ENCODE results near the gene NRXN3. TPM values are rescaled to one million over a fixed set of nuclear protein-coding genes. Genes with fewer than 3 reads are reported as not detected.

Gene NRXN3
- total RNA-seq, 2 donors from 2014 or later, result 1.2 to 7.8 TPM

GRCh38 chr14:79451601-79452000, 1281.4 kb downstream of the NRXN3 start:
- H3K36me3 ChIP-seq, result no peaks in the 10 kb centered on the region
- TF ChIP-seq CTCF (IDR thresholded peaks at IDR 0.05), result no peak

GRCh38 chr14:79453276-79453675, 1283.1 kb downstream of the NRXN3 start:
- H3K36me3 ChIP-seq, result no peaks in the 10 kb centered on the region
- no peak overlapping the region for H3K4me3 ChIP-seq
- no peak overlapping the region for H3K27ac ChIP-seq
- H3K9me3 ChIP-seq, result no peaks in the 10 kb centered on the region
- no peaks in the 10 kb centered on the region for H3K27me3 ChIP-seq
- no peak for TF ChIP-seq CTCF (IDR thresholded peaks at IDR 0.05)
- intact Hi-C loops (cut with DNase I), result no loop called here
- DNase-seq, result no peak
- H3K4me1 ChIP-seq, result no peaks in the 10 kb centered on the region
- H3K9ac ChIP-seq (ENCODE audit: low read depth in 2 of 2, low read length in 2 of 2), result no peak overlapping the region

More at GRCh38 chr14:79451601-79452000, 1281.4 kb downstream of the NRXN3 start:
- no peak for DNase-seq
- Histone ChIP-seq H3K4me3 (no peak overlapping the region), H3K27me3 (no peaks in the 10 kb centered on the region), H3K27ac (no peak overlapping the region), H3K9me3 (no peaks in the 10 kb centered on the region), H3K9ac (ENCODE audit: low read depth in 2 of 2, low read length in 2 of 2) (no peak overlapping the region), H3K4me1 (no peaks in the 10 kb centered on the region)
- intact Hi-C loops (cut with DNase I), result no loop called here

- no peak overlapping the region for H3K9ac ChIP-seq (ENCODE audit: low read depth in 2 of 2, low read length in 2 of 2)
- intact Hi-C loops (cut with DNase I), result no loop called here
- DNase-seq, result no peak
- no peak overlapping the region for H3K27ac ChIP-seq
- TF ChIP-seq CTCF (IDR thresholded peaks at IDR 0.05), result no peak
- no peaks in the 10 kb centered on the region for H3K4me1 ChIP-seq
- no peaks in the 10 kb centered on the region for H3K27me3 ChIP-seq
- no peaks in the 10 kb centered on the region for H3K36me3 ChIP-seq
- no peaks in the 10 kb centered on the region for H3K9me3 ChIP-seq
- no peak overlapping the region for H3K4me3 ChIP-seq
Observed at GRCh38 chr14:79464468-79464867, 1294.3 kb downstream of the NRXN3 start.

GRCh38 chr14:79465651-79466050, 1295.5 kb downstream of the NRXN3 start:
- no peak for TF ChIP-seq CTCF (IDR thresholded peaks at IDR 0.05)
- Histone ChIP-seq H3K9me3 (no peaks in the 10 kb centered on the region), H3K36me3 (no peaks in the 10 kb centered on the region), H3K27me3 (no peaks in the 10 kb centered on the region), H3K4me3 (no peak overlapping the region), H3K4me1 (no peaks in the 10 kb centered on the region), H3K27ac (no peak overlapping the region), H3K9ac (ENCODE audit: low read depth in 2 of 2, low read length in 2 of 2) (no peak overlapping the region)
- DNase-seq, result no peak
- intact Hi-C loops (cut with DNase I), result no loop called here

- no peak overlapping the region for H3K9ac ChIP-seq (ENCODE audit: low read depth in 2 of 2, low read length in 2 of 2)
- no peaks in the 10 kb centered on the region for H3K4me1 ChIP-seq
- H3K36me3 ChIP-seq, result no peaks in the 10 kb centered on the region
- H3K27me3 ChIP-seq, result no peaks in the 10 kb centered on the region
- DNase-seq, result no peak
- intact Hi-C loops (cut with DNase I), result no loop called here
- no peak overlapping the region for H3K4me3 ChIP-seq
- no peak for TF ChIP-seq CTCF (IDR thresholded peaks at IDR 0.05)
- no peak overlapping the region for H3K27ac ChIP-seq
- no peaks in the 10 kb centered on the region for H3K9me3 ChIP-seq
Observed at GRCh38 chr14:79466938-79467527, 1296.9 kb downstream of the NRXN3 start.

Measured in colonic mucosa (tissue), 4 donors.